Sigmoid colon (tissue), 4 donors: ENCODE data around the gene CCDC126.

Source experiments
- EP300 ChIP-seq, 4 donors: sonication (generic); formaldehyde crosslinking; IDR thresholded peaks; one replicate each; pipeline ENCODE4 v1.6.1; 2017; ENCODE audit warnings: antibody characterized with exemption in 4 of 4
- POLR2A ChIP-seq, 2 donors: fragments of 450-650 bp; IDR thresholded peaks; one replicate each; pipeline ENCODE4 v1.6.1; 2016; ENCODE audit warnings: antibody characterized with exemption in 2 of 2, mild to moderate bottlenecking in 2 of 2, moderate library complexity in 2 of 2
- TF ChIP-seq, protein P1 (sequence below), 4 experiments: fragments of 450-650 bp in 3 of 4; fragments of 200-600 bp in 1 of 4; IDR thresholded peaks; one replicate each; pipeline ENCODE4 v1.5.1; 2016 to 2019; ENCODE audit warnings: antibody characterized with exemption in 4 of 4, mild to moderate bottlenecking in 3 of 4, moderate library complexity in 2 of 4

DNA sequence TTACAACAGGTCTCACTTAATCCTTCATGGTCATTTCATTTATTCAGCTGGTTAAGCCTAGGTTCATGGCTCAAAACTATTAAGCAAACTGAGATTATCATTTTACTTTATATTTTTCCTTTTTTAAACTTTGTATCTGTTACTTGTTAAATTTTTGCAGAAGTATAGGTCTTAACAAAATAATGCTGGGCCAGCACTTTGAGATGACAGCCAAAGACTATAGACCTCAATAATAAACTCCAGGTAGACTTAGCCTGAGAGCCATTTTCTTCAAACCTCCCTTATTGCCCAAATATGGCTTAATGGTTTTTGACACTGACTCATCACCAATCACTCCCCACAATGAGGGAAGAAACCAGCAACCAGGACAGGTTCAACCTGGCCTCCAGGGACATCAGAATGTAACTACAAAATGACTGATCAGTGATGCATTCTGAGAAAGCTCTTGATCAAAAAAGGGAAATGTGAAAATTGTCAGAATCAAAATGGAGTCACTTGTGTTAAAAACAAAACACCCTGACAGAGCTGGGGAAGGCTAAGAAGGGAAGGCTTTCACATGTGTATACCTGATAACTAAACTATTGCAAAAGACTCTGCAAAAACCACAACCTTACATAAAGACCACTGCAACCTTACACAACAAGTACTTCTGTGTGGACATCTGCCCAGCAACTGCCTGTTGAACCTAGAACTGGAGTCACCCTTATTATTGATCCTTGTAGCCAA, 2.1 kb upstream of the CCDC126 start:
- TF ChIP-seq, protein P1, sequence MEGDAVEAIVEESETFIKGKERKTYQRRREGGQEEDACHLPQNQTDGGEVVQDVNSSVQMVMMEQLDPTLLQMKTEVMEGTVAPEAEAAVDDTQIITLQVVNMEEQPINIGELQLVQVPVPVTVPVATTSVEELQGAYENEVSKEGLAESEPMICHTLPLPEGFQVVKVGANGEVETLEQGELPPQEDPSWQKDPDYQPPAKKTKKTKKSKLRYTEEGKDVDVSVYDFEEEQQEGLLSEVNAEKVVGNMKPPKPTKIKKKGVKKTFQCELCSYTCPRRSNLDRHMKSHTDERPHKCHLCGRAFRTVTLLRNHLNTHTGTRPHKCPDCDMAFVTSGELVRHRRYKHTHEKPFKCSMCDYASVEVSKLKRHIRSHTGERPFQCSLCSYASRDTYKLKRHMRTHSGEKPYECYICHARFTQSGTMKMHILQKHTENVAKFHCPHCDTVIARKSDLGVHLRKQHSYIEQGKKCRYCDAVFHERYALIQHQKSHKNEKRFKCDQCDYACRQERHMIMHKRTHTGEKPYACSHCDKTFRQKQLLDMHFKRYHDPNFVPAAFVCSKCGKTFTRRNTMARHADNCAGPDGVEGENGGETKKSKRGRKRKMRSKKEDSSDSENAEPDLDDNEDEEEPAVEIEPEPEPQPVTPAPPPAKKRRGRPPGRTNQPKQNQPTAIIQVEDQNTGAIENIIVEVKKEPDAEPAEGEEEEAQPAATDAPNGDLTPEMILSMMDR (IDR thresholded peaks at IDR 0.05), result no peak
- no peak for TF ChIP-seq EP300 (IDR thresholded peaks at IDR 0.05)
- no peak for TF ChIP-seq POLR2A (IDR thresholded peaks at IDR 0.05)
